ENCODE measurements around the gene SERTAD3. TPM values are rescaled to one million over a fixed set of nuclear protein-coding genes. Genes with fewer than 3 reads are reported as not detected.
"Not testable (repeated sequence)": the region's sequence is repeated elsewhere in the genome, so short reads cannot be mapped to it uniquely, and the experiment has no call there.

The SERTAD3 gene
- total and polyA plus RNA-seq, 10 of the 15 experiments (the other 5 are each of a cell fraction or from before 2014, with no cell fraction given), result 4.2 to 22.4 (median 13.7) TPM

GRCh38 chr19:40463587-40464037 is 19.5 kb upstream of the SERTAD3 start:
- FAIRE-seq, result not testable (repeated sequence)

GRCh38 chr19:40461669-40462221 is 17.6 kb upstream of the SERTAD3 start:
- Histone ChIP-seq H3K9me3 (replicated peaks; ENCODE audit: control insufficient read depth, insufficient read depth, low read length) (no peaks in the 10 kb centered on the region), H4K20me1 (ENCODE audit: control insufficient read depth, insufficient read depth) (no peaks in the 10 kb centered on the region), H3K9ac (ENCODE audit: control insufficient read depth, insufficient read depth, low read length) (peak overlapping the region; percentile 24; the same call in 1 of the 2 replicates), H2AFZ (ENCODE audit: control insufficient read depth, low read depth, low read length) (peak overlapping the region; percentile 37), H3K27me3 (replicated peaks in 1 of 2; ENCODE audit: control insufficient read depth in 2 of 2, insufficient read depth in 2 of 2, low read length in 1 of 2) (peaks cover 0 to 2% of the 10 kb centered on the region in 2 experiments; a peak in 2 of 4 replicates), H3K4me2 (ENCODE audit: control insufficient read depth, insufficient read depth) (peak overlapping the region; percentile 54), H3K79me2 (ENCODE audit: control insufficient read depth, insufficient read depth, low read length) (no peaks in the 10 kb centered on the region), H3K27ac (ENCODE audit: control insufficient read depth, insufficient read depth) (peak overlapping the region; percentile 5; the same call in 1 of the 2 replicates), H3K4me1 (ENCODE audit: control insufficient read depth, insufficient read depth, low read length) (peaks cover 31% of the 10 kb centered on the region), H3K36me3 (ENCODE audit: control insufficient read depth in 2 of 2, insufficient read depth in 2 of 2, low read length in 1 of 2) (no peaks in the 10 kb centered on the region), H3K4me3 (no peak overlapping the region)
- no TSS peak for BruUV-seq (replicated peaks)
- CTCF ChIA-PET, result interaction anchor here (1.4 to 4.7 kb wide), 7 partner anchors 18 to 173 kb away, joined by 3 to 67 read pairs (median 4); partner anchors contain the start of genes SERTAD1 and SERTAD3
- RAD21 ChIA-PET (ENCODE audit: unreplicated experiment), result interaction anchor here (4.6 kb wide), 1 partner anchor 41 kb away, joined by 26 read pairs; no protein-coding TSS in a partner anchor
- WGBS (ENCODE audit: insufficient coverage, insufficient replicate concordance, low lambda C conversion rate, missing lambda C conversion rate), result 10% methylated on average over 7 of the region's 7 CpGs
- SMC1A ChIA-PET (ENCODE audit: uncharacterized antibody, unreplicated experiment), result interaction anchor here (0.7 to 0.8 kb wide), 3 partner anchors 36 to 187 kb away, joined by 3 to 4 read pairs (median 4); partner anchors contain the start of gene SERTAD1
- FAIRE-seq, result peak; percentile 68
- peak; percentile 61 for DNase-seq (ENCODE audit: low read depth, low spot score)
- in situ Hi-C loops (cut with MboI) (no loop called here), intact Hi-C loops (cut with micrococcal nuclease; ENCODE audit: unreplicated experiment) (no loop called here)
- POLR2A ChIA-PET, result interaction anchor here (0.6 to 1.1 kb wide), 3 partner anchors 18 to 154 kb away, joined by 3 to 5 read pairs (median 4); partner anchors contain the start of gene SERTAD3
- ATAC-seq, result peak; percentile 22
- TF ChIP-seq MEF2B (IDR thresholded peaks at IDR 0.05; ENCODE audit: partially characterized antibody, poor library complexity, severe bottlenecking) (peak; percentile 42), CTCF (IDR thresholded peaks at IDR 0.05 in 2 of 3, conservative IDR thresholded peaks at IDR 0.05 in 1 of 3; ENCODE audit: control insufficient read depth in 2 of 3, extremely low read depth in 1 of 3, insufficient read depth in 1 of 3, low read depth in 3 of 3, low read length in 3 of 3) (no peak), ZZZ3 (IDR thresholded peaks at IDR 0.05; ENCODE audit: control insufficient read depth, insufficient read length, low read depth) (no peak), TAF1 (IDR thresholded peaks at IDR 0.05; ENCODE audit: borderline replicate concordance, low read depth, low read length) (no peak), YY1 (IDR thresholded peaks at IDR 0.05; ENCODE audit: low read depth, low read length) (no peak), ZNF592 (IDR thresholded peaks at IDR 0.05) (no peak), NR2F1 (conservative IDR thresholded peaks at IDR 0.05) (peak; percentile 41; the same call in 1 of the 2 replicates)

More at GRCh38 chr19:40463587-40464037, 19.5 kb upstream of the SERTAD3 start:
- ChIA-PET RAD21 (ENCODE audit: unreplicated experiment) (interaction anchor here (0.7 to 4.6 kb wide), 16 partner anchors 10 to 273 kb away, joined by 3 to 26 read pairs (median 4); partner anchors contain the start of genes C19orf47, PLD3 and SERTAD1), POLR2A (interaction anchor here (0.5 to 1.4 kb wide), 8 partner anchors 8 to 1842 kb away, joined by 3 to 7 read pairs (median 3); partner anchors contain the start of gene SERTAD3), SMC1A (ENCODE audit: uncharacterized antibody, unreplicated experiment) (interaction anchor here (0.7 to 3.4 kb wide), 14 partner anchors 8 to 172 kb away, joined by 3 to 18 read pairs (median 4); partner anchors contain the start of genes C19orf47, PLD3 and SERTAD3), CTCF (interaction anchor here (0.6 to 4.7 kb wide), 37 partner anchors 9 to 360 kb away, joined by 3 to 67 read pairs (median 4); partner anchors contain the start of genes C19orf47, LTBP4, PLD3 and SERTAD1)
- H3K36me3 ChIP-seq (ENCODE audit: control insufficient read depth in 2 of 2, insufficient read depth in 2 of 2, low read length in 1 of 2); H2AFZ ChIP-seq (ENCODE audit: control insufficient read depth, low read depth, low read length); BruUV-seq (replicated peaks); H3K4me2 ChIP-seq (ENCODE audit: control insufficient read depth, insufficient read depth); H3K9ac ChIP-seq (ENCODE audit: control insufficient read depth, insufficient read depth, low read length); H4K20me1 ChIP-seq (ENCODE audit: control insufficient read depth, insufficient read depth); H3K4me3 ChIP-seq; ATAC-seq; H3K9me3 ChIP-seq (replicated peaks; ENCODE audit: control insufficient read depth, insufficient read depth, low read length); DNase-seq (ENCODE audit: low read depth, low spot score); H3K27me3 ChIP-seq (replicated peaks in 1 of 2; ENCODE audit: control insufficient read depth in 2 of 2, insufficient read depth in 2 of 2, low read length in 1 of 2); H3K79me2 ChIP-seq (ENCODE audit: control insufficient read depth, insufficient read depth, low read length); in situ Hi-C loops (cut with MboI); H3K27ac ChIP-seq (ENCODE audit: control insufficient read depth, insufficient read depth): not testable (repeated sequence)
- intact Hi-C loops (cut with micrococcal nuclease; ENCODE audit: unreplicated experiment), result loop anchor here (2.0 kb wide), 1 partner anchor 135 kb away; no protein-coding TSS in a partner anchor
- WGBS (ENCODE audit: insufficient coverage, insufficient replicate concordance, low lambda C conversion rate, missing lambda C conversion rate), result 47% methylated on average over 12 of the region's 12 CpGs
- H3K4me1 ChIP-seq (ENCODE audit: control insufficient read depth, insufficient read depth, low read length), result peaks cover 31% of the 10 kb centered on the region

Data from GM12878 (cell line).